GM12872 (cell line): ENCODE measurements around the gene CBX8.

Experiments used
- TF ChIP-seq, protein P1 (sequence below): IDR thresholded peaks from 3 replicates; pipeline ENCODE4 v1.5.1; 2011; ENCODE audit warnings: low read depth, mild to moderate bottlenecking, low read length, moderate library complexity; ENCODE audit not compliant: insufficient read depth

The CBX8 gene

DNA sequence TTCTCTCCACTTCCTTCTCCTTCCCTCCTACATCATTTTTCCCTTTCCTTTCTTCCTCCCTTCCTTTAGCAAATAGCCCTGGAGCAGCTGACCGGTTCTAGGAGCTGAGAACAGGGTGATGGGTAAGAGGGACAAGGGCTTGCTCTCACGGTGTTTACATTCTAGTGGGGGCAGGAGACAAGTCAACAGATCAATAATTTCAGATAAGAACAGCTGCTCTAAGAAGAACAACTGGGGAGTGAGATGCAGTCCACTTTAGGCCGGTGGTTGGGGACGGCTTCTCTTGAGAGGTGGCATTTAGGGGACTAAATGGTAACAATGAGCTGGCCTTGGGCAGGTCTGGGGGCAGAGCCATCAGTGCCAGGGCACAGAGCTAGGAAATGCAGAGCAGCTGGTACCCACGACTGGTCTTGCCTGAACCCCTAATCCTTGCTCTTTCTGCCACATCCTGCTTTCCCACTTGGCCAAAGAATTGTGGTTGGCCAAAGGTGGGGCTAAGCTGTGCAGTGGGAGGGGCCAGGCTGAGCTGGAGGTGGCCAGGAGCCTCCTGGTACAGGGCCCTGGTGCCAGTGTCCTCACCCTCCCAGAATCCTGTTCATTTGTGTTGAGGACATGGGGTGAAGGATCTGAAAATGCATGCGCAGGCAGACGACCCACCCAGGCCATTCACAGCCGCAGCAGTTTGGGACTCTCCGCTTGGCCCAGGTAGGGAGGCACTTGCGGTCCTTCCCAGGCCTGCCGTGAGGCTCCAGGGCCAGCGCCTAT is 24.6 kb upstream of the CBX8 start:
- TF ChIP-seq, protein P1, sequence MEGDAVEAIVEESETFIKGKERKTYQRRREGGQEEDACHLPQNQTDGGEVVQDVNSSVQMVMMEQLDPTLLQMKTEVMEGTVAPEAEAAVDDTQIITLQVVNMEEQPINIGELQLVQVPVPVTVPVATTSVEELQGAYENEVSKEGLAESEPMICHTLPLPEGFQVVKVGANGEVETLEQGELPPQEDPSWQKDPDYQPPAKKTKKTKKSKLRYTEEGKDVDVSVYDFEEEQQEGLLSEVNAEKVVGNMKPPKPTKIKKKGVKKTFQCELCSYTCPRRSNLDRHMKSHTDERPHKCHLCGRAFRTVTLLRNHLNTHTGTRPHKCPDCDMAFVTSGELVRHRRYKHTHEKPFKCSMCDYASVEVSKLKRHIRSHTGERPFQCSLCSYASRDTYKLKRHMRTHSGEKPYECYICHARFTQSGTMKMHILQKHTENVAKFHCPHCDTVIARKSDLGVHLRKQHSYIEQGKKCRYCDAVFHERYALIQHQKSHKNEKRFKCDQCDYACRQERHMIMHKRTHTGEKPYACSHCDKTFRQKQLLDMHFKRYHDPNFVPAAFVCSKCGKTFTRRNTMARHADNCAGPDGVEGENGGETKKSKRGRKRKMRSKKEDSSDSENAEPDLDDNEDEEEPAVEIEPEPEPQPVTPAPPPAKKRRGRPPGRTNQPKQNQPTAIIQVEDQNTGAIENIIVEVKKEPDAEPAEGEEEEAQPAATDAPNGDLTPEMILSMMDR, result no peak

DNA sequence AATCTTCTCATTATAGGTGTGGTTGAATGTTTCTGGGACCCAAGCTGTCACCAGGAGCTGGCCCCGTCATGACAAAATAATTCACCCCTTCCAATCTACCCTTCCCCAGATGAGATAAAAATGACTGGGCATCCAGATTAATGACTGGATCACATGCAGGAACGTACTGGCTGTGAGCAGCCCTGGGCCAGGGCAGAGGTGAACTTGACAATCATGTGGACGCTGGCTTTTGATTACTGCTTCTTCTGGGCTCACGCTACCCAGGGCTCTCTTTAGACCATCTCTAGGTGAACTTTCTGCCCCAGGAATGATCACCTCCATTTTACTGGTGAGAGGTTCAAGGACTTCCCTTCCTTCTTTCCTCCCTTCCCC is 24.1 kb upstream of the CBX8 start:
- TF ChIP-seq, protein P1, result no peak

DNA sequence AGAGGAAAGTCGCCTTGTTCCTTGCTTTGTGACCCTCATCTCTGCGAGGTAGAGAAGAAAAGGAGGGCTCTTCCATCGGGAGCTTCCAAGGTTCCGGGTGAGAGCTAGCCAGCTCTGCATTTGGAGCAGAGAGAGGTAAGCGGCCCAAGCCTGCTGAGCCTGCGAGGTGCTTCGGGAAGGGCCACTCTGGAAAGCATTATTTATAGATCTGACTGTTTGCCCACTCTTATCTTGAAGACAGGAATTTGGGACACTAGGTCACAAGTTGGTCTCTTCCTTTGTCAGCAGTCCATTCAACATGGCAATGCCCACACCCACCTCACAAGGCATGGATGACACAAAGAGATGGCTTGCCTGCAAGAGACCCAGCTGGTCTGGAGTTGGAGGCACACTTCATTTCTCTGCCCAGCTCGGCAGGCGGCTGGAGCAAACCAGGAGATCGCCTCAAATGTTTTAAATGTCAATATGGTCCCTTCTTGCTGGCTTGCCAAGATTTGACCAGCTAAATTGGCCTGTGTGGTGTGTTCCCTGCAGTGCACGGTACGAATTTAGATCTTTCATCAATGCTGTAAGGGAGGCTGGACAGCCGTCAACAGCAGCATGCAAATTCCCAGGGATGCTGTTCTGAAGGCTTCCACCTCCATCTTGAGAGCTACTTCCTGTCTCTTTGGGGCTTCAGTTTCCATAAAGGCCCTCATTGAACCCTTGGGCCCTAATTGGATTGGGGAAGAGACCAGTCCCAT is 22.8 kb upstream of the CBX8 start:
- TF ChIP-seq, protein P1, result no peak

DNA sequence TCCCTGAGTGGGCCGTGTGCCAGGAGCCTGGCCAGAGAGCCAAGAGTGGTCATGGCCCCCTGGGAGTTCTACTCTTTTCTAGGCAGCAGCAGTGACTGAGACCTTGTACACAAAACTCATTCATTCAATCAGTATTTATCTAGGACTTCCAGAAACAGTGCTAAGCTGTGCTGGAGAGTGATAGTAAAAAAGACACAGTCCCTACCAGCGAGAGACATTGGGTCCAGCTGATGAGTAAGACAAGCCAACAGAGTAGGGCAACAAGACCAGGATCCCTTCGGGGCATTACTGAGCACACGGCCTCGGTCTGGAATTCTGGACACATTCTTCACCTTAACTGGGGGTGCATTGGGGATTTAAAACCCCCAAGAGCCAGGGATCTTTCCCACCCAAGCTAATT is 22.2 kb upstream of the CBX8 start:
- TF ChIP-seq, protein P1, result no peak

DNA sequence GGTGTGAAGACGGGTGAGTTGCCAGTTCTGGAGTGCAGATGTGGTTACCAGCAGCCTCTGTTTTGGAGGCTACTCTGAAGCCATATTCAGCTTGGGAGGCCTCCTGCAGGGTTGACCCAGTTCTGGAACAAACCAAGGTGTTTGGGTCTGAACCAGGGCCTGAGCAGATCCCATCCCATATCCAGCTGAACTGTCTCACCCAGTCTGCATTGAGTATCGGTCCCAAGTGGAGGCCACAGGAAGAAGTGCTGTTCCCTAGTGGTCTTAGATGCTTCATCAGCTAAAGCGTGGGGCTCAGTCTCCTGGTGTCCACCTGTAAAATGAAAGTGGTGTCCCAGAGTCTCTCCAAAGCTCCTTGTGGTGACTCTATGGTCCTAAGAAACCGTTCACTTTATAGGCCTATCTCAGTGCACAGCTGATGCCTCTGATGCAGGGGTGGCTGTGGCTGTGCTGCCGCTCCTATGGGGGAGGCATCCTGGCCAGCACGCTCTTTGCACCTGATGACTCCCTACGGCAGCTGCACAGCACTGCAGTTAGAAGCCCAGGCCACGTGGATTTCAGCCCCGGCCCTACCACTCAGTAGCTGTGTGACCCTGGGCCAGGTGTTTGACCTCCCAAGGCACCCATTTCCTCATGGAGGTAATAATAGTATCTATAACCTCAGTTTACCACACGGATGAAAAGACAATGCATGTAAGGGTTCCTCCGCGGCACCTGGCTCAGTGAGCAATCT is 21.3 kb upstream of the CBX8 start:
- TF ChIP-seq, protein P1, result no peak

GRCh38 chr17:79815836-79816461 is 19.1 kb upstream of the CBX8 start:
- TF ChIP-seq, protein P1, result no peak
